NCI-H524 treated with DMSO at 0.1 percent for 48 hours (cell line): ENCODE data around the gene ANKRD23.
"Not testable (repeated sequence)": the region's sequence is repeated elsewhere in the genome, so short reads cannot be mapped to it uniquely, and the experiment has no call there.

Experiments used
- DNase-seq: peaks from one replicate; lab custom pipeline; 2025; lab: John Stamatoyannopoulos, UW

ANKRD23 gene

GRCh38 chr2:96798733-96799622, 44.8 kb downstream of the ANKRD23 start:
- DNase-seq: no peak

GRCh38 chr2:96797066-96797625, 46.7 kb downstream of the ANKRD23 start:
- no peak for DNase-seq

GRCh38 chr2:96796497-96796896, 47.3 kb downstream of the ANKRD23 start:
- not testable (repeated sequence) for DNase-seq

- no peak for DNase-seq
These were observed 48.7 kb downstream of the ANKRD23 start for GRCh38 chr2:96795076-96795475.

GRCh38 chr2:96792772-96793749, 50.8 kb downstream of the ANKRD23 start:
- no peak for DNase-seq

GRCh38 chr2:96789245-96789617, 54.6 kb downstream of the ANKRD23 start:
- no peak for DNase-seq

GRCh38 chr2:96788442-96789244, 55.2 kb downstream of the ANKRD23 start:
- DNase-seq: peak; percentile 61
